Endometrial microvascular endothelial cells (primary cell): Measurements from ENCODE around the gene TCF4. TPM values are rescaled to one million over a fixed set of nuclear protein-coding genes. Genes with fewer than 3 reads are reported as not detected.

ENCODE experiments used
- in situ Hi-C: cut with HindIII; loops from 2 replicates; pipeline ENCODE4 v1.10.0; 2017; ENCODE audit warnings: low sequenced_read_pairs, low pct_unique_long_range_greater_than_20kb; ENCODE audit errors: inconsistent ontology term
- total RNA-seq: library from RNA; depleted of rRNA; stranded (reverse); fragments of >200 nt; gene quantifications from one replicate; pipeline ENCODE4 v1.2.3, GENCODE V29; 2015; ENCODE audit errors: inconsistent ontology term

The TCF4 gene
- total RNA-seq, 1 donor from 2014 or later, result 80.0 TPM

GRCh38 chr18:55427951-55428350 is 160.0 kb downstream of the TCF4 start:
- in situ Hi-C loops, result no loop called here

GRCh38 chr18:55425698-55426097 is 162.3 kb downstream of the TCF4 start:
- in situ Hi-C loops, result no loop called here

GRCh38 chr18:55422456-55423180 is 165.4 kb downstream of the TCF4 start:
- in situ Hi-C loops, result no loop called here

GRCh38 chr18:55421615-55422419 is 166.2 kb downstream of the TCF4 start:
- in situ Hi-C loops, result no loop called here

GRCh38 chr18:55421308-55421614 is 166.7 kb downstream of the TCF4 start:
- in situ Hi-C loops, result no loop called here

GRCh38 chr18:55420665-55421307 is 167.2 kb downstream of the TCF4 start:
- in situ Hi-C loops, result no loop called here

- in situ Hi-C loops, result no loop called here
Observed at GRCh38 chr18:55419947-55420664, 167.9 kb downstream of the TCF4 start.

- in situ Hi-C loops, result no loop called here
Observed at GRCh38 chr18:55419132-55419946, 168.7 kb downstream of the TCF4 start.

GRCh38 chr18:55418439-55418838 is 169.6 kb downstream of the TCF4 start:
- in situ Hi-C loops, result no loop called here

GRCh38 chr18:55416791-55417190 is 171.2 kb downstream of the TCF4 start:
- in situ Hi-C loops, result no loop called here

GRCh38 chr18:55415258-55415871 is 172.6 kb downstream of the TCF4 start:
- in situ Hi-C loops, result no loop called here

GRCh38 chr18:55414475-55414874 is 173.5 kb downstream of the TCF4 start:
- in situ Hi-C loops, result no loop called here

GRCh38 chr18:55413474-55413873 is 174.5 kb downstream of the TCF4 start:
- in situ Hi-C loops, result no loop called here

- in situ Hi-C loops, result no loop called here
Observed at GRCh38 chr18:55407774-55408535, 180.0 kb downstream of the TCF4 start.

GRCh38 chr18:55407191-55407590 is 180.8 kb downstream of the TCF4 start:
- in situ Hi-C loops, result no loop called here

- in situ Hi-C loops, result no loop called here
Observed at GRCh38 chr18:55406451-55406991, 181.5 kb downstream of the TCF4 start.

GRCh38 chr18:55405893-55406406 is 182.0 kb downstream of the TCF4 start:
- in situ Hi-C loops, result no loop called here
